NCI-H748 treated with DMSO at 0.1 percent for 48 hours (cell line): ENCODE measurements around the gene KLHL12.
"Not testable (repeated sequence)": the region's sequence is repeated elsewhere in the genome, so short reads cannot be mapped to it uniquely, and the experiment has no call there.

Experiments used
- DNase-seq: peaks from one replicate; lab custom pipeline; 2025; lab: John Stamatoyannopoulos, UW

The KLHL12 gene

GRCh38 chr1:202951437-202951836 is 24.4 kb upstream of the KLHL12 start:
- DNase-seq = no peak

GRCh38 chr1:202945483-202945882 is 18.4 kb upstream of the KLHL12 start:
- no peak for DNase-seq

GRCh38 chr1:202944438-202944921 is 17.4 kb upstream of the KLHL12 start:
- DNase-seq = no peak

- DNase-seq = no peak
Measured at GRCh38 chr1:202942426-202942825, 15.4 kb upstream of the KLHL12 start.

- DNase-seq = no peak
Measured at GRCh38 chr1:202941372-202941771, 14.3 kb upstream of the KLHL12 start.

- no peak for DNase-seq
Measured at GRCh38 chr1:202940561-202940960, 13.5 kb upstream of the KLHL12 start.

- DNase-seq = no peak
Measured at GRCh38 chr1:202938287-202938925, 11.4 kb upstream of the KLHL12 start.

- not testable (repeated sequence) for DNase-seq
Measured at GRCh38 chr1:202936409-202936808, 9.4 kb upstream of the KLHL12 start.

GRCh38 chr1:202935844-202936243 is 8.8 kb upstream of the KLHL12 start:
- no peak for DNase-seq

GRCh38 chr1:202934755-202935154 is 7.7 kb upstream of the KLHL12 start:
- no peak for DNase-seq

GRCh38 chr1:202932476-202932875 is 5.4 kb upstream of the KLHL12 start:
- DNase-seq = no peak

- DNase-seq = no peak
Measured at GRCh38 chr1:202923533-202923932, 3.5 kb downstream of the KLHL12 start.

- DNase-seq = no peak
Measured at GRCh38 chr1:202919615-202920014, 7.4 kb downstream of the KLHL12 start.

- no peak for DNase-seq
Measured at GRCh38 chr1:202915146-202915545, 11.9 kb downstream of the KLHL12 start.

- DNase-seq = not testable (repeated sequence)
Measured at GRCh38 chr1:202912476-202912875, 14.6 kb downstream of the KLHL12 start.

- DNase-seq = no peak
Measured at GRCh38 chr1:202909494-202909893, 17.5 kb downstream of the KLHL12 start.

GRCh38 chr1:202908998-202909397 is 18.0 kb downstream of the KLHL12 start:
- DNase-seq = no peak

GRCh38 chr1:202905331-202905730 is 21.7 kb downstream of the KLHL12 start:
- DNase-seq = no peak

- not testable (repeated sequence) for DNase-seq
Measured at GRCh38 chr1:202903808-202904207, 23.2 kb downstream of the KLHL12 start.

GRCh38 chr1:202901555-202901954 is 25.5 kb downstream of the KLHL12 start:
- DNase-seq = no peak

- DNase-seq = no peak
Measured at GRCh38 chr1:202892501-202892900, 34.5 kb downstream of the KLHL12 start.

GRCh38 chr1:202890392-202890791 is 36.6 kb downstream of the KLHL12 start:
- DNase-seq = no peak

- DNase-seq = peak; percentile 92
Measured at GRCh38 chr1:202888531-202889360, 38.3 kb downstream of the KLHL12 start, which contains the start of gene RABIF. TSS of gene RABIF (minus strand) at chr1:202889149. CDS start at chr1:202889098, 51 bp downstream.
